Vagina (tissue), 2 donors: Measurements from ENCODE around the gene GABBR1. TPM values are rescaled to one million over a fixed set of nuclear protein-coding genes. Genes with fewer than 3 reads are reported as not detected.

Source experiments
- DNase-seq, 2 donors: peaks; one replicate each; pipeline ENCODE4 v3.0.0-alpha.2; 2017; ENCODE audit errors: extremely low spot score in 2 of 2
- H3K27ac ChIP-seq: fragments of 200-600 bp; sonication (generic); one replicate; pipeline ENCODE4 v1.5.1; 2019
- H3K27me3 ChIP-seq: fragments of 200-600 bp; sonication (generic); one replicate; pipeline ENCODE4 v1.5.1; 2019
- H3K36me3 ChIP-seq, 2 donors: fragments of 200-600 bp; sonication (generic); one replicate each; pipeline ENCODE4 v1.5.1; 2017 to 2019
- H3K4me1 ChIP-seq: fragments of 200-600 bp; sonication (generic); one replicate; pipeline ENCODE4 v1.5.1; 2019
- H3K4me3 ChIP-seq, 2 donors: fragments of 200-600 bp; sonication (generic); 1 replicate in 1 of 2; 2 replicates in 1 of 2; pipeline ENCODE4 v1.5.1; 2016 to 2019
- H3K9me3 ChIP-seq: fragments of 200-600 bp; sonication (generic); one replicate; pipeline ENCODE4 v1.5.1; 2019
- CTCF ChIP-seq, 3 experiments: fragments of 450-650 bp in 2 of 3; fragments of 200-600 bp in 1 of 3; sonication (generic) in 1 of 3; IDR thresholded peaks; one replicate each; pipeline ENCODE4 v1.5.1; 2017 to 2019; ENCODE audit warnings: antibody characterized with exemption in 3 of 3, mild to moderate bottlenecking in 2 of 3, moderate library complexity in 2 of 3
- POLR2A ChIP-seq, 2 donors: fragments of 450-650 bp; IDR thresholded peaks; one replicate each; pipeline ENCODE4 v1.6.1; 2017; ENCODE audit warnings: antibody characterized with exemption in 2 of 2, mild to moderate bottlenecking in 2 of 2, moderate library complexity in 2 of 2
- POLR2AphosphoS5 ChIP-seq, 2 donors: sonication (generic); formaldehyde crosslinking; IDR thresholded peaks; one replicate each; pipeline ENCODE4 v1.9.0; 2017; ENCODE audit warnings: antibody characterized with exemption in 2 of 2, mild to moderate bottlenecking in 2 of 2, low read depth in 1 of 2; ENCODE audit not compliant: insufficient read depth in 1 of 2
- intact Hi-C: fragments of 100-400 bp; cut with DNase I; formaldehyde crosslinking; loops from one replicate; pipeline ENCODE4 v1.15.1; 2023
- total RNA-seq: library from RNA; depleted of rRNA; stranded (reverse); fragments of >200 nt; gene quantifications from one replicate; pipeline ENCODE4 v1.2.3, GENCODE V29; 2016

GABBR1 gene
- total RNA-seq, 1 donor from 2014 or later: 58.4 TPM

- TF ChIP-seq CTCF (IDR thresholded peaks at IDR 0.05) (no peak), POLR2AphosphoS5 (IDR thresholded peaks at IDR 0.05; ENCODE audit: insufficient read depth in 1 of 2, low read depth in 1 of 2) (no peak), POLR2A (IDR thresholded peaks at IDR 0.05) (no peak)
- no peaks in the 10 kb centered on the region for H3K9me3 ChIP-seq
These were observed 65.0 kb downstream of the GABBR1 start for GRCh38 chr6:29567991-29568390.

GRCh38 chr6:29567541-29567940, 65.4 kb downstream of the GABBR1 start:
- Histone ChIP-seq H3K36me3 (no peaks in the 10 kb centered on the region), H3K9me3 (no peaks in the 10 kb centered on the region), H3K27ac (no peak overlapping the region), H3K4me3 (no peak overlapping the region), H3K4me1 (no peaks in the 10 kb centered on the region), H3K27me3 (no peaks in the 10 kb centered on the region)
- intact Hi-C loops: no loop called here
- TF ChIP-seq POLR2AphosphoS5 (IDR thresholded peaks at IDR 0.05; ENCODE audit: insufficient read depth in 1 of 2, low read depth in 1 of 2) (no peak), POLR2A (IDR thresholded peaks at IDR 0.05) (no peak), CTCF (IDR thresholded peaks at IDR 0.05) (no peak)
- DNase-seq: no peak

More at GRCh38 chr6:29567991-29568390, 65.0 kb downstream of the GABBR1 start:
- no peaks in the 10 kb centered on the region for H3K4me1 ChIP-seq
- no peaks in the 10 kb centered on the region for H3K36me3 ChIP-seq
- no peaks in the 10 kb centered on the region for H3K27me3 ChIP-seq
- no peak overlapping the region for H3K27ac ChIP-seq
- intact Hi-C loops: no loop called here
- H3K4me3 ChIP-seq: no peak overlapping the region
- DNase-seq: no peak

GRCh38 chr6:29566856-29567255, 66.1 kb downstream of the GABBR1 start:
- Histone ChIP-seq H3K36me3 (no peaks in the 10 kb centered on the region), H3K27ac (no peak overlapping the region), H3K27me3 (no peaks in the 10 kb centered on the region), H3K4me1 (no peaks in the 10 kb centered on the region), H3K4me3 (no peak overlapping the region), H3K9me3 (no peaks in the 10 kb centered on the region)
- intact Hi-C loops: no loop called here
- no peak for DNase-seq
- TF ChIP-seq POLR2A (IDR thresholded peaks at IDR 0.05) (no peak), POLR2AphosphoS5 (IDR thresholded peaks at IDR 0.05; ENCODE audit: insufficient read depth in 1 of 2, low read depth in 1 of 2) (no peak), CTCF (IDR thresholded peaks at IDR 0.05) (no peak)

- intact Hi-C loops: no loop called here
- Histone ChIP-seq H3K4me3 (no peak overlapping the region), H3K9me3 (no peaks in the 10 kb centered on the region), H3K36me3 (no peaks in the 10 kb centered on the region), H3K27ac (no peak overlapping the region), H3K27me3 (no peaks in the 10 kb centered on the region), H3K4me1 (no peaks in the 10 kb centered on the region)
- DNase-seq: no peak
- TF ChIP-seq POLR2AphosphoS5 (IDR thresholded peaks at IDR 0.05; ENCODE audit: insufficient read depth in 1 of 2, low read depth in 1 of 2) (no peak), POLR2A (IDR thresholded peaks at IDR 0.05) (no peak), CTCF (IDR thresholded peaks at IDR 0.05) (no peak)
These were observed 68.1 kb downstream of the GABBR1 start for GRCh38 chr6:29564875-29565274.

- DNase-seq: no peak
- H3K4me3 ChIP-seq: no peak overlapping the region
- H3K27me3 ChIP-seq: no peaks in the 10 kb centered on the region
- TF ChIP-seq POLR2A (IDR thresholded peaks at IDR 0.05) (no peak), CTCF (IDR thresholded peaks at IDR 0.05) (no peak), POLR2AphosphoS5 (IDR thresholded peaks at IDR 0.05; ENCODE audit: insufficient read depth in 1 of 2, low read depth in 1 of 2) (no peak)
- H3K27ac ChIP-seq: no peak overlapping the region
- intact Hi-C loops: no loop called here
- H3K36me3 ChIP-seq: no peaks in the 10 kb centered on the region
- H3K9me3 ChIP-seq: no peaks in the 10 kb centered on the region
- H3K4me1 ChIP-seq: no peaks in the 10 kb centered on the region
These were observed 69.5 kb downstream of the GABBR1 start for GRCh38 chr6:29563435-29563965.
